HCT116 (cell line): ENCODE results near the gene COX5B. TPM values are rescaled to one million over a fixed set of nuclear protein-coding genes. Genes with fewer than 3 reads are reported as not detected.

ENCODE experiments used
- ATAC-seq: fragments of 200-7000 bp; cut with Tn5 transposase; 2 replicates; pipeline ENCODE4 v1.9.1; 2020; ENCODE audit warnings: mild to moderate bottlenecking, moderate library complexity
- BruUV-seq: library from RNA; stranded (reverse); fragments of 400-500 nt; replicated peaks from 2 replicates; lab custom pipeline; 2021; lab: Mats Ljungman, UMichigan
- CTCF ChIA-PET: fragments of 300-600 bp; sonication (Branson Sonifier 250); formaldehyde crosslinking; loops from one replicate; lab custom pipeline; 2021; ENCODE audit warnings: antibody characterized with exemption; lab: Charles Lee
- POLR2A ChIA-PET: fragments of 300-600, 350-600 bp; sonication (Branson Sonifier 250); formaldehyde crosslinking; loops from one replicate; lab custom pipeline; 2021; ENCODE audit warnings: antibody characterized with exemption; lab: Charles Lee
- RAD21 ChIA-PET, 2 experiments: fragments of 300-600 bp; sonication (Branson Sonifier 250); formaldehyde crosslinking; loops; one replicate each; lab custom pipeline; 2023; ENCODE audit warnings: low total read pairs in 2 of 2; ENCODE audit not compliant: uncharacterized antibody in 2 of 2, unreplicated experiment in 2 of 2, low non-redundant PET in 1 of 2; lab: Charles Lee
- DNase-seq: peaks from one replicate; pipeline ENCODE4 v3.0.0-alpha.2; 2010; ENCODE audit warnings: low read depth, low spot score
- H2AFZ ChIP-seq: fragments of 200-600 bp; shearing (Covaris generic), sonication (generic); 2 replicates; pipeline ENCODE4 v1.6.1; 2017; ENCODE audit warnings: low read depth, mixed run types, mixed read lengths, antibody characterized with exemption, low read length; ENCODE audit not compliant: poor library complexity, severe bottlenecking
- H3K27ac ChIP-seq: 2 replicates; pipeline ENCODE4 v1.5.1; 2012; ENCODE audit warnings: low read depth, low read length
- H3K27me3 ChIP-seq: fragments of 200-600 bp; sonication (generic); 2 replicates; pipeline ENCODE4 v1.6.1; 2016; ENCODE audit warnings: mixed run types, low read length, mixed read lengths; ENCODE audit not compliant: insufficient read depth
- H3K36me3 ChIP-seq, 2 experiments: fragments of 200-500 bp in 1 of 2; fragments of 200-600 bp in 1 of 2; sonication (Bioruptor generic) in 1 of 2; sonication (generic) in 1 of 2; 2 replicates each; pipeline versions ENCODE4 v1.5.1 to v1.6.1; 2014 to 2016; ENCODE audit warnings: low read length in 2 of 2, inconsistent platforms in 1 of 2, mixed read lengths in 1 of 2, mixed run types in 1 of 2; ENCODE audit not compliant: insufficient read depth in 2 of 2, control insufficient read depth in 1 of 2
- H3K4me1 ChIP-seq, 2 experiments: fragments of 200-600 bp in 1 of 2; sonication (generic) in 1 of 2; 2 replicates each; pipeline versions ENCODE4 v1.5.1 to v1.6.1; 2012 to 2017; ENCODE audit warnings: low read length in 2 of 2, inconsistent platforms in 1 of 2, mild to moderate bottlenecking in 1 of 2, mixed read lengths in 1 of 2, mixed run types in 1 of 2, moderate library complexity in 1 of 2; ENCODE audit not compliant: insufficient read depth in 2 of 2, control insufficient read depth in 1 of 2
- H3K4me2 ChIP-seq: fragments of 200-600 bp; sonication (generic); 2 replicates; pipeline ENCODE4 v1.6.1; 2017; ENCODE audit warnings: mixed run types, low read length, mixed read lengths
- H3K4me3 ChIP-seq, 2 experiments: fragments of 200-600 bp in 1 of 2; sonication (generic) in 1 of 2; replicated peaks in 1 of 2; 2 replicates each; pipeline ENCODE4 v1.5.1; 2011 to 2016; ENCODE audit warnings: low read length in 2 of 2, control low read depth in 1 of 2, low read depth in 1 of 2, mild to moderate bottlenecking in 1 of 2, mixed read lengths in 1 of 2, mixed run types in 1 of 2
- H3K79me2 ChIP-seq: fragments of 200-600 bp; sonication (generic); 2 replicates; pipeline ENCODE4 v1.6.1; 2017; ENCODE audit warnings: mild to moderate bottlenecking, mixed run types, low read length, moderate library complexity, mixed read lengths; ENCODE audit not compliant: insufficient read depth
- H3K9ac ChIP-seq: fragments of 200-600 bp; sonication (generic); 2 replicates; pipeline ENCODE4 v1.6.1; 2016; ENCODE audit warnings: low read length, mixed read lengths
- H3K9me2 ChIP-seq: fragments of 200-600 bp; sonication (generic), shearing (Covaris generic); 2 replicates; pipeline ENCODE4 v1.6.1; 2017; ENCODE audit warnings: mixed run types, mild to moderate bottlenecking, moderate library complexity; ENCODE audit not compliant: insufficient read depth
- H3K9me3 ChIP-seq, 2 experiments: fragments of 200-500 bp in 1 of 2; fragments of 200-600 bp in 1 of 2; sonication (Bioruptor generic) in 1 of 2; sonication (generic) in 1 of 2; 2 replicates each; pipeline ENCODE4 v1.6.1; 2014 to 2017; ENCODE audit warnings: low read length in 2 of 2, mixed read lengths in 2 of 2, inconsistent platforms in 1 of 2, low read depth in 1 of 2, mild to moderate bottlenecking in 1 of 2, mixed run types in 1 of 2, moderate library complexity in 1 of 2; ENCODE audit not compliant: control insufficient read depth in 1 of 2, insufficient read depth in 1 of 2
- H4K20me1 ChIP-seq: fragments of 200-600 bp; sonication (generic), shearing (Covaris generic); 2 replicates; pipeline ENCODE4 v1.6.1; 2017; ENCODE audit warnings: mixed run types, mild to moderate bottlenecking, moderate library complexity; ENCODE audit not compliant: insufficient read depth
- CTCF ChIP-seq, 3 experiments: fragments of 200-600 bp in 1 of 3; sonication (generic) in 1 of 3; IDR thresholded peaks in 2 of 3; conservative IDR thresholded peaks in 1 of 3; 2 replicates each; pipeline ENCODE4 v1.5.1; 2012 to 2017; ENCODE audit warnings: low read depth in 2 of 3, low read length in 2 of 3, antibody characterized with exemption in 1 of 3, borderline replicate concordance in 1 of 3, control low read depth in 1 of 3, mild to moderate bottlenecking in 1 of 3, mixed read lengths in 1 of 3, mixed run types in 1 of 3, moderate library complexity in 1 of 3; ENCODE audit not compliant: insufficient read depth in 1 of 3
- JUND ChIP-seq: IDR thresholded peaks from 2 replicates; pipeline ENCODE4 v1.6.1; 2012
- RAD21 ChIP-seq: IDR thresholded peaks from 2 replicates; pipeline ENCODE4 v1.6.1; 2012; ENCODE audit warnings: low read depth, mild to moderate bottlenecking
- YY1 ChIP-seq: IDR thresholded peaks from 2 replicates; pipeline ENCODE4 v1.6.1; 2011; ENCODE audit warnings: low read length, low read depth, moderate library complexity, mild to moderate bottlenecking; ENCODE audit not compliant: insufficient replicate concordance; ENCODE audit errors: extremely low read depth
- ZNF274 ChIP-seq: fragments of 200-500 bp; sonication (Bioruptor generic); IDR thresholded peaks from 2 replicates; pipeline ENCODE4 v1.6.1; 2014; ENCODE audit warnings: mild to moderate bottlenecking, low read depth, low read length, inconsistent platforms
- intact Hi-C: fragments of 100-400 bp; cut with micrococcal nuclease; formaldehyde crosslinking; loops from 2 replicates; pipeline ENCODE4 v1.10.0; 2022
- total RNA-seq: library from RNA; stranded (reverse); gene quantifications from one replicate; pipeline ENCODE4 v1.2.1, GENCODE V29; 2021; ENCODE audit not compliant: unreplicated experiment

COX5B gene
- total RNA-seq, 1 experiment from 2014 or later: 283 TPM

GRCh38 chr2:97662386-97662894 is 16.6 kb downstream of the COX5B start:
- H3K4me1 ChIP-seq: peaks cover 6 to 20% of the 10 kb centered on the region in 2 experiments; a peak in 3 of 4 replicates
- H4K20me1 ChIP-seq: no peaks in the 10 kb centered on the region
- H3K4me2 ChIP-seq: peak overlapping the region; percentile 97
- RAD21 ChIA-PET: no interaction called here
- no peak overlapping the region for H2AFZ ChIP-seq
- intact Hi-C loops: no loop called here
- CTCF ChIA-PET: interaction anchor here (0.9 to 1.4 kb wide), 2 partner anchors 15 to 72 kb away, joined by 3 to 4 read pairs; no protein-coding TSS in a partner anchor
- TF ChIP-seq YY1 (no peak), CTCF (IDR thresholded peaks at IDR 0.05 in 2 of 3, conservative IDR thresholded peaks at IDR 0.05 in 1 of 3; ENCODE audit: borderline replicate concordance in 1 of 3, insufficient read depth in 1 of 3, low read depth in 2 of 3, low read length in 2 of 3) (0 out of 6 replicates have a peak, but pooled peaks of 1 of the 3 experiments have one; percentile 7), ZNF274 (no peak), RAD21 (no peak), JUND (no peak)
- no peaks in the 10 kb centered on the region for H3K9me2 ChIP-seq
- POLR2A ChIA-PET: interaction anchor here (1.8 kb wide), 1 partner anchor 17 kb away, joined by 11 read pairs; the partner anchor contains the start of gene COX5B
- no peaks in the 10 kb centered on the region for H3K27me3 ChIP-seq
- H3K79me2 ChIP-seq: peaks cover 30% of the 10 kb centered on the region
- no peak for ATAC-seq
- no TSS peak for BruUV-seq
- peak overlapping the region; percentile 92 for H3K27ac ChIP-seq
- no peak for DNase-seq
- H3K36me3 ChIP-seq: no peaks in the 10 kb centered on the region; a peak in 1 of 4 replicates
- peak overlapping the region; percentile 83 to 88 for H3K4me3 ChIP-seq
- peak overlapping the region; percentile 83 for H3K9ac ChIP-seq
- no peaks in the 10 kb centered on the region for H3K9me3 ChIP-seq
